ENCODE measurements around the gene MPV17.
"Not testable (repeated sequence)": the region's sequence is repeated elsewhere in the genome, so short reads cannot be mapped to it uniquely, and the experiment has no call there.

The MPV17 gene, protein sequence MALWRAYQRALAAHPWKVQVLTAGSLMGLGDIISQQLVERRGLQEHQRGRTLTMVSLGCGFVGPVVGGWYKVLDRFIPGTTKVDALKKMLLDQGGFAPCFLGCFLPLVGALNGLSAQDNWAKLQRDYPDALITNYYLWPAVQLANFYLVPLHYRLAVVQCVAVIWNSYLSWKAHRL

DNA sequence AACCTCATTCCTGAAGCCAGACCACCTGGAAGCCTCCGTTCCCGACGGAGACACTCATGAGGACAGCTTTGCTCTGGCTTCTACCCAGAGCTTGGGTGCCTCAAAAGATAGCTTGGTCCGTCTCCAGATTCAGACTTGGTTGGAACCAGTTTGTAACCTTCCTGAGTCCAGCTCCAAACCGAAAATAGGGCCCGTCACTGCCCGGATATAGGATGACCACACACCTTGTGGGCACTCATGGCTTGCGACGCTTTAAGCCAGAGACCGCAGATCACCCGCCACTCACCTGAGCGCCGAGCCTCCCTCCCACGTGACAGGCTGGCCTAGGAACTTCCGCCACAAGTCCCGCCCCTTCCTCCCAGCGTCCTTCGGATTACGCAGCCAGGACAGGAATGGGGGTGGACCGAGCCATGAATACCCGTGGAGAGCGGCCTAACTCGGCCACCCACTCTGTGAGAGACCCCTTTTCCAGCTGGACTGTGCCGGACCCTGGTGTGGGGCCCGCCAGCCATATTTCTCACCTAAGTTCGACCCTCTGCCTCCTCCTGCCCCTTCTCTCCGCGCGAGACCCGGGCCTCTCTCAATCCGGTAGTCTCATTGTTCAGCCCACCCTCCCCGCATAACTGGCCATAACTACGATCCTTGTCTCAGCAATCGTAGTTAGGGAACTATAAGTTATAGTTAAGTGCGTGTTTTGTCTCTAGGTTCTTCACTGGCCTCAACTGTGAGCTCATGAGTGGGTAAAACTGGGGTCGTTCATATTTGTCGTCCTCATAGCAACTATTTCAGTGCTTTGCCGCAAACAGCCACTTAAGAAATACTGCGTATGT is at the start of gene MPV17:
Gene MPV17 (minus strand): TSS at position 332 of the 830 bp plus-strand sequence. CDS start 580 bp downstream, outside the sequence.
- DNase-seq (ENCODE audit: low read depth), result peak; percentile 77

DNA sequence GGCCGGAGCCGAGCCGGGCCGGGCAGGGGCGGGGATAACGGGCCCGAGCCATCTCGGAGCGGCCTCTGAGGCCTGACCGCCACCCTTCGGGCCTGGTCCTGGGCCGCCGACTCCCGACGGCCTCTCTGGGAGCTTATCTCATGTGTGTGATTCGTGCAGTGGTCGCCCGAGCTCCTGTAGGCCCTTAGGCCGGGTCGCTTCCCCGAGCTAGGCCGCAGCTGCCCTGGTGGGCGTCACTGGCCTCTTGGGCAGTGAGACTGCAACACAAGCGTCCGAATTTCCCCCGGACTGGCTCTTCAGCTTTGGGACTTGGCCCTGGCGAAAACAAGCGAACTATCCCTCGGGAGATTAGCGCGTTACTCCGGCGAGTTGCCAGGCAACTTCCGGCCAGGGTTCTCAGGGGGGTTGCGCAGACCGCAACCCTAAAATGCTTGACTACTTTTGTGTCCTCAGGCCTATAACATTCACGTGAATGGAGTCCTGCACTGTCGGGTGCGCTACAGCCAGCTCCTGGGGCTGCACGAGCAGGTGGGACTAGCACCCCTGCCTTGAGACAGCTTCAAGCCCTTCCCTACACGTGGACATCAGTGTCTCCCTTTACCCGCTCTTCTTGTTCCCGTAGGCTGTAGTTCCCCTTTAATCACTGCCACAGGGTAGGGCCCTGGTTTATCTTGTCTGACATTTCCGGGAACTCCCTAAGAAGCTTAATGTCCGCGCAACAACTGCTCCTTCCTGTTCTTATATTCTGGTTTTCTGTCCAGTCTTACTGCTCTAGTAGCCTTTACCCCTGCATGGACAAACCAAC is 48.1 kb upstream of the MPV17 start:
- DNase-seq (ENCODE audit: low read depth), result no peak

DNA sequence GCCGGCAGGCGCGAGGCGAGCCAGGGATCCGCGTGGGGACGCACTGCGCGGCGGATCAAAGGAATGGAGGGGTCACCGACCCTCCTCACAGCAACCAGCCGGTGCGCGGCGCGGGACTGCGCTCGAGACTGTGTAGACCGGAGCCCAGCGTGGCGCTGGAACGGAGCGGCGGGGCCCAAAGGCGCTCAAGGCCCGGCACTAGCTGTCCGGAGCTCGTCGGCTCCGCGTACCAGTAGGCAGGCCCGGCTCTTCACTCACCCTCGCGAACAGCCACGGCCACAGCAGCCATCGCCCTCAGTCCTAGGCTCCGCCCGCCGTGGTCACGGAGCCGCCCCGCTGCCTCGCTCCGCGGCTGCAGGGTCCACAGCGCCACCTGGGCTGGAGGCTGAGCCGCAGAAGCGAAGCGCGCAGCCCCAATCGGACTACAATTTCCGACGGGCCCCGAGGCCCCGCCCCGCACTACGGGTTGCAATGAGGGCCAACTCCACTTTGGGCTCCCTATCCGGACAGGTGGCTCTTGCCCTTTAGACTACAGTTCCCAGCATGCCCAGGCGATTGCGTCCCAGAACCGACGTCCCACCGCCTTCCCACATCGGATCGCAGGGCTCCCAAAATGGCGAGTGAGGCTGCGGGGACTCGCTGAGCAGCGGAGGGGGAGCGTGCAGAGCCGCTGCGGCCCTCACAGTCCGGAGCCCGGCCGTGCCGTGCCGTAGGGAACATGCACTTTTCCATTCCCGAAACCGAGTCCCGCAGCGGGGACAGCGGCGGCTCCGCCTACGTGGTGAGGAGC is 47.3 kb upstream of the MPV17 start, which contains the start of the genes EIF2B4 and SNX17:
Gene EIF2B4 (minus strand): TSS at position 313 of the 790 bp plus-strand sequence. CDS start 24 bp downstream, at position 289.
Gene SNX17 (plus strand): TSS at position 591 of the 790 bp plus-strand sequence. CDS start 128 bp downstream, at position 719.
- DNase-seq (ENCODE audit: low read depth), result peak; percentile 98

DNA sequence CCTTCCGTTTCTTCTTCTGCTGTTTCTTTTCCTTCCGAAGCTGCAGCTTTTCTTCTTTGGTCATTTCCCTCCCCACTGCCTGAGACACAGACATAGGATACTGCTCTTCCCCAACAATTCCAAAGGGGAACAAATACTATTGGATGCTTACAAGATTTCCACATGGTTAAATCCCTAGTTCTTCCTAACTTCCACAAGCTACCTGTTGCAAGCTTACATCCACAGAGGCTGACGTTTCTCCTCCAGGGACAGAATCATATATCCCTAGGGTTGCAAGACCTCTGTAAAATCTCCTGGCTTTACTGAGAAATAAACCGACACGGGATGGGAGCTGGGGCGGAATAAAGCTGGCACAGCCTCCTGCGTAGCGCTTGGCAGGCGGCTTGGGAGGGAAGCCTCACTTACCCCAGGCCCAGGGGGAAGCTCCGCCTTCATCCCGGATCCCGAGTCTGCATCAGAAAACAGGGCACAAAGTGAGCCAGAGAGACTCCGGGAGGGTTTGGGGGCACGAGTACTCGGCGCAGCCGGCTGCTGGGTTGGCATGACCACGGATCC is 46.7 kb upstream of the MPV17 start:
- no peak for DNase-seq (ENCODE audit: low read depth)

DNA sequence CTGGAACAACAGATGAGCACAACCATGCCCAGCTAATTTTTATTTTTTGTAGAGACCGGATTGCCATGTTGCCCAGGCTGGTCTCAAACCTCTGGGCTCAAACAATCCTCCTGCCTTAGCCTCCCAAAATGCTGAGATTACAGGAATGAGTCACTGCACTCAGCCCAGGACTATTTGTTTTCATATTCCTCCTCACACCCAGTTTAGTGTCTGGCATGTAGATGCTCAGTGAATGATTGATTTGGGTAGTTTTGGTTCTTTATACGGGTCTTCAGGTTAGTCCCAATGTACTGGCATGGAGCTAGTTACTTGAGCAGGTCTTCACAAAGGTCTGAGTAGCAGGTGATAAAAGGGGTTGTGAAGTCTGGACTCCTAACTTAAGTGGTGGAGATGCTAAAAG is 41.0 kb upstream of the MPV17 start:
- DNase-seq (ENCODE audit: low read depth), result no peak

DNA sequence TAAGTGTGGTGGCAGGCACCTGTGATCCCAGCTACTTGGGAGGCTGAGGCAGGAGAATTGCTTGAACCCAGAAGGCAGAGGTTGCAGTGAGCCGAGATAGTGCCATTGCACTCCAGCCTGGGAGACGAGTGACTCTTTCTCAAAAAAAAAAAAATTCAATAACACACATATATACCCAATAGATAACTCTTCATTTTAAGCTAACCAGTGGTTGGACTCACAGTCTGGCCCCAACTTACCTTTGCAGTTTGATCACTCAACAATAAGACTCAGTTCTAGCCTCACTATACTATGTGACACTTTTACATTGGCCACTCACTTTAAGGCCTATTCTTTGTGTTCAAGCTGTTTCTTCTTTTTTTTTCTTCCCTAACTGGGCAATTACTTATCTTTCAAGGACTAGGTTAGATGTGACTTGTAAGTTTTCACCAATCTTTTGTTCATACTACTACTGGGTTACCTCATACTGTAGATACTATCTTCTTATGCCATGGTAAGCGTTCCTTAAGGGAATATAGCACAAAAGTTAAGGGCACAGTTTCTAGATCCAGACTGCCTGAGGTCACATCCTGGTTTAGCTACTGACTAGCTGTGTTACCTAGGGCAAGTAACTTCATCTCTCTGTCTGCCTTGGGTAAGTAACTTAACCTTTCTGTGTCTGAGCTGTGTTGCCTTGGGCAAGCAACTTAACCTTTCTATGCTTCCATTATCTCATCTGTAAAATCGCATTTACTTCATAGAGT is 40.0 kb upstream of the MPV17 start:
- no peak for DNase-seq (ENCODE audit: low read depth)

DNA sequence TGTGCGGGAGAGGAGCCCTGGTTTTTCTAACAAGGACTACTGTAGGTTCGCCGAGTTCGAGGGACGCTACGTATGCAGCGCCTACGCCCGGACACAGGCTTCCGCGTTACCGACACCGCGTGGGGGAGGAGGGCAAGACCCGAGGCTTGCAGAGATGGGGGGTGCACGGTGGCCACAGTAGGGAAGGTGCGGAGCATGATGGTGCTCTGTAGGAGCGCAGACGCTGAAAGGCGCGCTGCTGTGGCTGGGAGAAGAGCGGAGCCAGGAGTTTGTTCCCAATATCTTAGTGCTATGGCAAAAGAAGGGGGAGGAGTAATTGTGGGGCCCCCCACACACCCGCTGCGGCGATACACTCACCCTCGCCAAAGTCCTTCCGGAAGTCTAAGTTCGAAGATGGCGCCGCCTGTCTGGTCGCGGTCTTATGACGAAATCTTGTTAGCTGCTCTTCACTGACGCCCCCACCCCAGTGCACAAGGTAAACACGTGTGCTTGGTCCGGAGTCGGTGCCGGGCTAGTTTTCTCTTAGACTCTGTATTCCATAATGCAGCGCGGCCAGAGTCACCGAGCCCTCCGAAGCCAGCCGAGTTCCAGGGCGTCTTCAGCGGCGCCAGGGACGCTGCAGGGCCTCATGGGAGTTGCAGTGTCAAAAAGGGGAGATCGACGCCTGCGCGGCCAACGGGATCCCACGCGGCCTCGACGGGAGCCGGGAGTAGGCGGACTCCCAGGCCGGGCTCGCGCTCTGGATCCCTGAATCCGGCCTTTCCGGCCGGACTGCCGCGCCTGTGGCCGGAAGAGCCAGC is 33.7 kb upstream of the MPV17 start, which contains the start of gene GTF3C2:
Gene GTF3C2 (minus strand): TSS at position 383 of the 800 bp plus-strand sequence. CDS start 13,210 bp downstream, outside the sequence.
- peak; percentile 85 for DNase-seq (ENCODE audit: low read depth)

DNA sequence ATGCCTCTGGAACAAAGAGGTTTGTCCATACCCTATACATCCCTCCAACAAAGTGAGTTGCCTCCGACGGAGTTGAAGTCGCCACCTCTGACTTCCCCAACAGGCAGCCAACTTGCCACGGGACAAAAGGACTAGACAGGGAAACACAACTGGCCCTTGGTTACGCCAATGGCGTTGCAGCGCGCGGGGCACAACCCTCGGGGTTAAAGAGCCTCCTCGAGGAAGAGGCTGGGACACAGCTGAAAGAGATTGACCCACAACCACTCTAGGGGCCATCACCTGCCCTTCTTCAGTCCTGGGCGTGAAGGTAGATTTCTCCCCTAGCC is 33.1 kb upstream of the MPV17 start:
- no peak for DNase-seq (ENCODE audit: low read depth)

DNA sequence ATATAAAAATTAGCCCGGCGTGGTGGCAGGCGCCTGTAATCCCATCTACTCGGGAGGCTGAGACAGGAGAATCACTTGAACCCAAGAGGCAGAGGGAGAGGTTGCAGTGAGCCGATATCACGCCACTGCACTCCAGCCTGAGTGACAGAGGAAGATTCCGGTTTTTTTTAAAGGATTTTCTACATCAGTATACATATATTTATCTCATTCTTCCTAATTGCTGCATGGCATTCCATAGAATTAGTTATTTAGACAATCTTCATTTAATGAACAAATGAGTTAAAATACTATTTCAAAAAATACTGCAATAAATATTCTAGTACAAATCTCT is 31.7 kb upstream of the MPV17 start:
- no peak for DNase-seq (ENCODE audit: low read depth)

DNA sequence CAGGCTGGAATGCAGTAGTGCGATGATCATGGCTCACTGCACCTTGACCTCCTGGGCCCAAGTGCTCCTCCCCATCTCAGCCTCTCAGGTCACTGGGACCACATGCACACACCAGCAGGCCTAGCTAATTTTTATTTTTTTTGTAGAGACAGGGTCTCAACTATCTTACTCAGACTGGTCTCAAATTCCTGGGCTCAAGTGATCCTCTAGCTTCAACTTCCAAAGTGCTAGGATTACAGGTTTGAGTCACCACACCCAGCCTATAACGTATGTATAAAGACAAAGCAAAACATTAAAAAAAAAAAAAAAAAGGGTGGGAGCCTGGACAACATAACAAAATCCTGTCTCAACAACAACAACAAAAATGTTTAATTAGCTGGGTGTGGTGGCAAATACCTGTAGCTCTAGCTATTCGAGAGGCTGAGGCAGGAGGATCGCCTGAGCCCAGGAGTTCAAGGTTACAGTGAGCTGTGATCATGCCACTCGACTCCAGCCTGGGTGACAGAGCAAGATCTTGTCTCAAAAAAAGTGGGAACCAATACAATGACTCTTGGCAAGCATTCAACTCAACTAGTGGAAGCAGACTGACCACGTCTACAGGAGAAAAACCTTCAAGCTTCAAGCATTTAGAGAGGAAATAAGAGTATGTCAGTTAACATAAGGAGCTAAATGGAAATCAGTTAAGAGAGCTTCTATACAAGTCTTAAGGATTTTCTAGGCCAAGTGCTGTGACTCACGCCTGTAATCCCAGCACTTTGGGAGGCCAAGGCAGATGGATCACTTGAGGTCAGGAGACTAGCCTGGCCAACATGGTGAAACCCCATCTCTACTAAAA is 31.1 kb upstream of the MPV17 start:
- no peak for DNase-seq (ENCODE audit: low read depth)

DNA sequence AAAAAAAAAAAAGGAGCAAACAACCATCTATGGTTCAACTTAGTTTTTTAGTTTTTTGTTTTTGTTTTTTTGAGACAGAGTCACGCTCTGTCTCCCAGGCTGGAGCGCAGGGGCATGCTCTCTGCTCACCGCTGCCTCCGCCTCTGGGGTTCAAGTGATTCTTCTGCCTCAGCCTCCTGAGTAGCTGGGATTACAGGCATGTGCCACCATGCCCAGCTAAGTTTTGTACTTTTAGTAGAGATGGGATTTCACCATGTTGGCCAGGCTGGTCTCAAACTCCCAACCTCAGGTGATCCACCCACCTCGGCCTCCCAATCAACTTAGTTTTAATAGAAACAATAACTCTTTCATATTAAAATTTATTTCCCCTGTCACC is 30.5 kb upstream of the MPV17 start:
- not testable (repeated sequence) for DNase-seq (ENCODE audit: low read depth)

DNA sequence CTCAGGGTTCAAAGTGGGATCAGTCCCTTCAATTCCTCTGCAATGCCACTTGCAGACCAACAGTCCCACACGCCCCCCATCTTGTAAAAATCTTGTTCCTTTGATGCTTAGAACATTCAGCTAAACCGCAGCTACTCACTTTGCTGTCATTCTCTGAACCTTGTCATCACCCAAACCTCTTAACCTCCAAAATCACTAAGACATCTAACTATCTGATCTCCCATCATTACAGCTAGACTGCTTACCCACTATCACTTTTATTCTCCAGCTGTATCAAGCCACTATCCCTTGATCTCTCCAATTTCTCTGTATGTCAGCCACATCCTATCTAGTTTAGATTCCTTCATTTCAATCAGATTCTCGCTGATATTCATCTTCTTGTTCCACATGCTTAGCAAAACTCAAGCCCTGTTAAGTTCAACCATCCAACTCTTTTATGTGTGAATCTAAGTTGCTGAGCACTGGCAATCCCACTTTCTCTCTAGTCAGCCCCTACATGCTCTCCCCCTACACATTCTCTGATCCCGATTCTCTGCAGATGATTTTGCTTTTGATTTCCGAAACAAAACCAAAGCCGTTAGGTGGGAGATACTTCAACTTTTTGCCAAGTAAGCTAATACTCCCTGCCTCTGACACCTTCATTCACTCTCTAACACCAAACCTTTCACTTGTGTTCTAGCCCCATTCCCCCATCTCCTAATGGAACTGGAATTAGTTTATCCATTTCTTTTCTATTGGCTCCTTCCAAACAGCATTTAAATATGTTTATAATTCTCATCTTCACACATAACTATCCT is 29.1 kb upstream of the MPV17 start:
- DNase-seq (ENCODE audit: low read depth), result no peak

DNA sequence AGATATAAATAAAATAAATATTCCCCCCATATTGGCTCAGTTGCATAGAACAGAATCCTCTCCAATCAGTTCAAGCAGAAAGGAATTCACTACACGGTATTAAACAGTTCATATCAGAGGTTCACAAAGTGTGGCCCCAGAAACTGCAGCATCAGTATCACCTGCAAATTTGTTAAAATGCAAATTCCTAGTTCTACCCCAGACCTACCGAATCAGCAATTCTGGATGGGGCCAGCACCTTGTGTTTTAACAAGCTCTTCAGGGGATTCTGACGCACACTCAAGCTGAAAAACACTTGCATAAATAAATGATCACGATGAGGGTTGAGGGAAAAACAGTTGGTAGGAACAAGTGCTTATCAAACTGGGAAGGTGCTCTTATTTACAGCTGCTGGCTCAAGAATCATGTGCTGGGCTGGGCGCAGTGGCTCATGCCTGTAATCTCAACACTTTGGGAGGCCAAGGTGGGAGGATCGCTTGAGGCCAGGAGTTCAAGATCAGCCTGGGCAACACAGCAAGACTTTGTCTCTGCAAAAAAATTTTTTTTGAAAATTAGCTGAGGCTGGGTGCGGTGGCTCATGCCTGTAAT is 27.3 kb upstream of the MPV17 start:
- DNase-seq (ENCODE audit: low read depth), result no peak

DNA sequence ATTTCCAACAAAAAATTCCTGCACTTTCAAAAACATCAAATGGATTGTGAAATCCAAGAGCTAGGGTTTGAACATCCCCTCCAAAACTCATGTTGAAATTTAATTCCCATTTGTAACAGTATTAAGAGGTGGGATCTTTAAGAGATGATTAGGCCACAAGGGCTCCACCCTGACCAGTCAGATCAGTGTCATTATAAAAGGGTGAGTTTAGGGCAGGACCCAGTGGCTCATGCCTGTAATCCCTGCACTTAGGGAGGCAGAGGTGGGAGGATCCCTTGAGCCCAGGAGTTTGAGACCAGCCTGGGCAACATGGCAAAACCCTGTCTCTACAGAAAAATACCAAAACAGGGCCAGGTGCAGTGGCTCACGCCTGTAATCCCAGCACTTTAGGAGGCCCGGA is 24.7 kb upstream of the MPV17 start:
- no peak for DNase-seq (ENCODE audit: low read depth)

DNA sequence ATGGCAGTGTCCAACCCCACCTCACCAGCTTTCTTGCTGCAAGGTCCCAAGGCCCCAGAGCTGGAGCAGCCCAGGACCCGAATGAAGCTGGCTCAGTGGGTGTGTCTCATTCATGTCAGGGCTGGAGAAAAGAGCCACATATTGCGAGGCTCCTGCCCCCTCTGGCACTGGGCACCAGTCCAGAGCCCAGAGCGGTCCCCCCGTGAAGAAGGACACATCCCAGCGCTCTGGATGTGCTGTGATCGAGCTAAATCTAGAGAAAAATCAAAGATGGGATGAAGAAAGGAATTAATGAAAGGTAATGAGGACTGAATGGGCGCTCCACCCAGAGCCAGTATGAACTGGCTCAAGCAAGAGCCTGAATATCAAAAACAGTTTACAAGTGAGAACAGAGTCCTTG is 13.3 kb upstream of the MPV17 start:
- DNase-seq (ENCODE audit: low read depth), result no peak

DNA sequence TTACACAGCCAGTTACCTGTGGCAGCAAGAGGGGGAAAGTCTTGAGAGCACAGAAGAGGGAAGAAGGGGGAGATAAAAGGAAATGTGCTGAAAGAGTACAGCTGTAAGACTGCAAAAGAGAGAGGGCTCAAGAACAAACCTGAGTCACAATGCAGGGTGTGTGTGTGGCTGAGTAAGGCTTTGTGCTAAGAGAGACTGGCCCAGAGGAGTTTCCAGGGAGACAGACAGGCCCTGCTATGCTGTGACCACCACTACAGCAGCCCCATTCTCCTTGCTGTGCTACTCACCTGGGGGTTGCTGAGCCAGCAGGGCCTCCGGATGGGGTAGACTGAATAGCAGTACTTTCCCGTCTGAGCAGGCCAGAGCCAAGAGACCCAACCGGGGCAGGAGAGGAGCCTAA is 12.4 kb upstream of the MPV17 start:
- DNase-seq (ENCODE audit: low read depth), result no peak

DNA sequence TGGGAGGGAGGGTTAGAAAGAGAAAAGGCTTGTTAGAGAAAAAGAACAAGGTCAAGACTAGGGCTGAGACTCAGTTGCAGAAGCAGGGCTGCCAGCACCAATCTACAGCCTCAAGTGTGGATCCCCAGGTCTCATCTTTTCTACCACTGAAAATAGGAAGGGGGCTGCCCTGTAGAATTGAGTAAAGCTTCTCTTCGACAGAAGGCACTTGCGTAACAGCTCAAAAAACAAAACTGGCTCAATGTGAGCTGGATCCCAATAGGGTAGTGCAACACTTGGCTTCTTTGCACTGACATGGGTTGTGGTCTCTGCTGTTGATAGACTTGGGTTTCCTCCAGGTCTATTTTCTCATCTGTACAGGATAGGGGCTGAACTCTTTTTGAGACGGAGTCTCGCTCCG is 1.8 kb upstream of the MPV17 start:
- no peak for DNase-seq (ENCODE audit: low read depth)

Data from stimulated activated CD8-positive, alpha-beta memory T cell treated with anti-CD3 and anti-CD28 coated beads, Interleukin-7, amount 100 ng/mL, for 24 hours (primary cell).